Thoracic aorta (tissue), 2 donors: Measurements from ENCODE around the gene EHD2. TPM values are rescaled to one million over a fixed set of nuclear protein-coding genes. Genes with fewer than 3 reads are reported as not detected.
A peak's percentile ranks its signal among the peaks of the same experiment; 100 is the strongest.

Experiments used
- ATAC-seq: fragments of 150-250 bp; one replicate; pipeline ENCODE4 v1.8.0; 2017; ENCODE audit warnings: low read depth; ENCODE audit not compliant: insufficient number of reproducible peaks, low FRiP score
- DNase-seq: peaks from one replicate; pipeline ENCODE4 v3.0.0-alpha.2; 2020; ENCODE audit warnings: low spot score
- H3K27ac ChIP-seq, 2 donors: fragments of 200-600 bp; sonication (generic); 1 replicate in 1 of 2; 2 replicates in 1 of 2; pipeline ENCODE4 v1.5.1; 2016; ENCODE audit warnings: mild to moderate bottlenecking in 2 of 2, moderate library complexity in 2 of 2
- H3K27me3 ChIP-seq: fragments of 200-600 bp; sonication (generic); replicated peaks from 2 replicates; pipeline ENCODE4 v1.6.0; 2016; ENCODE audit warnings: mild to moderate bottlenecking; ENCODE audit not compliant: insufficient read depth
- H3K36me3 ChIP-seq: fragments of 200-600 bp; sonication (generic); one replicate; pipeline ENCODE4 v1.5.1; 2016
- H3K4me1 ChIP-seq, 2 donors: fragments of 200-600 bp; sonication (generic); 1 replicate in 1 of 2; 2 replicates in 1 of 2; pipeline versions ENCODE4 v1.5.1 to v1.6.0; 2016; ENCODE audit warnings: low read depth in 2 of 2, mild to moderate bottlenecking in 1 of 2; ENCODE audit not compliant: control insufficient read depth in 1 of 2
- H3K4me3 ChIP-seq: fragments of 200-600 bp; sonication (generic); 2 replicates; pipeline ENCODE4 v1.5.1; 2016; ENCODE audit warnings: mild to moderate bottlenecking
- H3K9me3 ChIP-seq: fragments of 200-600 bp; sonication (generic); 2 replicates; pipeline ENCODE4 v1.5.1; 2016
- CTCF ChIP-seq: fragments of 200-600 bp; sonication (generic); IDR thresholded peaks from one replicate; pipeline ENCODE4 v1.5.1; 2019; ENCODE audit warnings: antibody characterized with exemption
- total RNA-seq, 2 donors: library from RNA; depleted of rRNA; stranded (reverse); fragments of >200 nt; gene quantifications; one replicate each; pipeline versions ENCODE4 v1.1.0 to v1.2.3, GENCODE V29; 2016

The EHD2 gene
- total RNA-seq, 2 donors from 2014 or later: 141 to 195 TPM

- no peak overlapping the region for H3K27ac ChIP-seq
- no peak overlapping the region for H3K4me3 ChIP-seq
- no peaks in the 10 kb centered on the region for H3K9me3 ChIP-seq
- no peak for TF ChIP-seq CTCF
- peaks cover 0 to 3% of the 10 kb centered on the region in 2 donors for H3K4me1 ChIP-seq
- ATAC-seq (no peak), DNase-seq (no peak)
- H3K36me3 ChIP-seq: peaks cover 19% of the 10 kb centered on the region
- no peaks in the 10 kb centered on the region for H3K27me3 ChIP-seq
Measured at GRCh38 chr19:47696635-47697034, 16.6 kb upstream of the EHD2 start.

- Histone ChIP-seq H3K4me3 (no peak overlapping the region), H3K9me3 (no peaks in the 10 kb centered on the region), H3K4me1 (peaks cover 0 to 3% of the 10 kb centered on the region in 2 donors), H3K36me3 (peaks cover 27% of the 10 kb centered on the region), H3K27me3 (no peaks in the 10 kb centered on the region), H3K27ac (peak overlapping the region in 1 of 2 donors; percentile 11)
- ATAC-seq: peak; percentile 70
- DNase-seq: no peak
- peak; percentile 96 for TF ChIP-seq CTCF
Measured at GRCh38 chr19:47697863-47698609, 15.2 kb upstream of the EHD2 start.

- no peak overlapping the region for H3K27ac ChIP-seq
Measured at GRCh38 chr19:47698631-47699359, 14.4 kb upstream of the EHD2 start.

GRCh38 chr19:47699360-47699917 is 13.8 kb upstream of the EHD2 start:
- Histone ChIP-seq H3K4me3 (no peak overlapping the region), H3K9me3 (no peaks in the 10 kb centered on the region), H3K4me1 (peaks cover 0 to 3% of the 10 kb centered on the region in 2 donors), H3K27me3 (no peaks in the 10 kb centered on the region), H3K36me3 (peaks cover 27% of the 10 kb centered on the region), H3K27ac (no peak overlapping the region)
- DNase-seq (no peak), ATAC-seq (no peak)
- peak; percentile 74 for TF ChIP-seq CTCF

More at GRCh38 chr19:47698631-47699359, 14.4 kb upstream of the EHD2 start:
- H3K4me3 ChIP-seq: no peak overlapping the region
- no peak for TF ChIP-seq CTCF
- H3K27me3 ChIP-seq: no peaks in the 10 kb centered on the region
- peaks cover 27% of the 10 kb centered on the region for H3K36me3 ChIP-seq
- no peaks in the 10 kb centered on the region for H3K9me3 ChIP-seq
- DNase-seq (no peak), ATAC-seq (no peak)
- peaks cover 0 to 3% of the 10 kb centered on the region in 2 donors for H3K4me1 ChIP-seq
